B cell (primary cell): Measurements from ENCODE around the gene DNAH2. TPM values are rescaled to one million over a fixed set of nuclear protein-coding genes. Genes with fewer than 3 reads are reported as not detected.

Experiments used
- ATAC-seq: fragments of 200-7000 bp; cut with Tn5 transposase; one replicate; pipeline ENCODE4 v1.10.0; 2021; ENCODE audit warnings: low read depth, mild to moderate bottlenecking, moderate number of reproducible peaks, moderate library complexity
- CTCF ChIA-PET: fragments of 350-600 bp; sonication (Branson Sonifier 250); formaldehyde crosslinking; loops from one replicate; lab custom pipeline; 2021; ENCODE audit warnings: antibody characterized with exemption, inconsistent platforms; lab: Charles Lee
- POLR2A ChIA-PET: fragments of 350-600 bp; sonication (Branson Sonifier 250); formaldehyde crosslinking; loops from one replicate; lab custom pipeline; 2021; ENCODE audit warnings: antibody characterized with exemption; lab: Charles Lee
- DNase-seq: peaks from one replicate; pipeline ENCODE4 v3.0.0; 2013
- H2AFZ ChIP-seq: 2 replicates; pipeline ENCODE4 v1.6.1; 2012; ENCODE audit warnings: mild to moderate bottlenecking, low read depth, low read length; ENCODE audit not compliant: insufficient read depth, poor library complexity, severe bottlenecking
- H3K27ac ChIP-seq, 2 donors: 1 replicate in 1 of 2; 2 replicates in 1 of 2; pipeline ENCODE4 v1.5.1; 2012 to 2013; ENCODE audit warnings: low read length in 2 of 2, mild to moderate bottlenecking in 2 of 2, moderate library complexity in 1 of 2
- H3K27me3 ChIP-seq, 4 experiments: fragments of 200-600 bp in 1 of 4; sonication (generic) in 1 of 4; replicated peaks in 1 of 4; 1 replicate in 2 of 4; 2 replicates in 2 of 4; pipeline versions ENCODE4 v1.6.1 to v1.7.0; 2013 to 2016; ENCODE audit warnings: low read length in 3 of 4, mild to moderate bottlenecking in 2 of 4, mixed read lengths in 1 of 4, moderate library complexity in 1 of 4; ENCODE audit not compliant: insufficient read depth in 4 of 4, control insufficient read depth in 3 of 4; ENCODE audit errors: control extremely low read depth in 1 of 4
- H3K36me3 ChIP-seq, 2 experiments: replicated peaks in 1 of 2; 1 replicate in 1 of 2; 2 replicates in 1 of 2; pipeline versions ENCODE4 v1.6.1 to v1.7.1; 2013; ENCODE audit warnings: low read length in 1 of 2; ENCODE audit not compliant: insufficient read depth in 2 of 2, control insufficient read depth in 1 of 2; ENCODE audit errors: control extremely low read depth in 1 of 2, extremely low read depth in 1 of 2
- H3K4me1 ChIP-seq, 2 donors: fragments of 200-600 bp in 1 of 2; sonication (generic) in 1 of 2; 1 replicate in 1 of 2; 2 replicates in 1 of 2; pipeline versions ENCODE4 v1.5.1 to v1.6.1; 2013 to 2017; ENCODE audit warnings: low read length in 2 of 2; ENCODE audit not compliant: control insufficient read depth in 2 of 2, insufficient read depth in 2 of 2
- H3K4me2 ChIP-seq: replicated peaks from 2 replicates; pipeline ENCODE3; 2012; ENCODE audit warnings: mild to moderate bottlenecking, low read depth, low read length; ENCODE audit not compliant: poor library complexity, severe bottlenecking
- H3K4me3 ChIP-seq, 5 experiments: fragments of 200-600 bp in 1 of 5; sonication (generic) in 1 of 5; 1 replicate in 3 of 5; 2 replicates in 2 of 5; pipeline versions ENCODE4 v1.5.1 to v1.7.0; 2011 to 2016; ENCODE audit warnings: low read length in 4 of 5, mild to moderate bottlenecking in 4 of 5, low read depth in 2 of 5, control low read depth in 1 of 5, moderate library complexity in 1 of 5; ENCODE audit not compliant: insufficient read depth in 1 of 5; ENCODE audit errors: control extremely low read depth in 1 of 5, extremely low read depth in 1 of 5
- H3K79me2 ChIP-seq: fragments of 200-600 bp; sonication (generic); one replicate; pipeline ENCODE4 v1.6.0; 2016; ENCODE audit warnings: low read length; ENCODE audit not compliant: control insufficient read depth, insufficient read depth
- H3K9ac ChIP-seq: fragments of 200-600 bp; sonication (generic); 2 replicates; pipeline ENCODE4 v1.6.1; 2017; ENCODE audit warnings: mild to moderate bottlenecking, low read length, moderate library complexity
- H3K9me3 ChIP-seq, 3 donors: one replicate each; pipeline versions ENCODE4 v1.6.1 to v1.7.1; 2013; ENCODE audit warnings: low read length in 2 of 3; ENCODE audit not compliant: control insufficient read depth in 2 of 3, insufficient read depth in 1 of 3; ENCODE audit errors: control extremely low read depth in 1 of 3
- H4K20me1 ChIP-seq: 2 replicates; pipeline ENCODE4 v1.6.0; 2012; ENCODE audit warnings: mild to moderate bottlenecking, low read length; ENCODE audit not compliant: insufficient read depth, control insufficient read depth, poor library complexity, severe bottlenecking
- H3K27ac Mint-ChIP-seq: one replicate; pipeline ENCODE4 v1.8.0; 2021; ENCODE audit warnings: mixed read lengths
- H3K27me3 Mint-ChIP-seq: one replicate; pipeline ENCODE4 v1.8.0; 2021; ENCODE audit warnings: mixed read lengths
- H3K4me1 Mint-ChIP-seq: one replicate; pipeline ENCODE4 v1.8.0; 2021; ENCODE audit warnings: mixed read lengths
- H3K4me3 Mint-ChIP-seq: one replicate; pipeline ENCODE4 v1.8.0; 2021; ENCODE audit warnings: mixed read lengths
- H3K9me3 Mint-ChIP-seq: one replicate; pipeline ENCODE4 v1.8.0; 2022; ENCODE audit warnings: mixed read lengths; ENCODE audit not compliant: insufficient read depth
- CTCF ChIP-seq: fragments of 200-600 bp; IDR thresholded peaks from one replicate; pipeline ENCODE4 v1.8.0; 2022; ENCODE audit warnings: antibody characterized with exemption, mild to moderate bottlenecking
- EZH2 ChIP-seq: IDR thresholded peaks from 2 replicates; pipeline ENCODE4 v1.6.1; 2012; ENCODE audit warnings: borderline replicate concordance, low read depth, mild to moderate bottlenecking, moderate library complexity, low read length; ENCODE audit not compliant: insufficient read depth, poor library complexity, severe bottlenecking
- WGBS: methylation state at CpG from one replicate; pipeline ENCODE4 v1.1.5; 2013; ENCODE audit warnings: missing lambda C conversion rate; ENCODE audit not compliant: insufficient coverage; 5-methylcytosine and 5-hydroxymethylcytosine counted together
- intact Hi-C: fragments of 100-400 bp; cut with micrococcal nuclease; formaldehyde crosslinking; loops from one replicate; pipeline ENCODE4 v1.10.0; 2022
- polyA plus RNA-seq: library from polyadenylated mRNA; depleted of rRNA; stranded (reverse); fragments of >200 nt; gene quantifications from 2 replicates; pipeline ENCODE4 v1.2.3, GENCODE V29; 2012
- total RNA-seq, 2 donors: library from RNA; stranded (reverse); fragments of 120-200 nt in 1 of 2; gene quantifications; 1 replicate in 1 of 2; 2 replicates in 1 of 2; pipeline versions ENCODE4 v1.2.3 to v1.2.4, GENCODE V29; 2013 to 2022

The DNAH2 gene
- total and polyA plus RNA-seq, 2 donors (not counting 1 experiment from before 2014, with no cell fraction given), result 0.03 TPM; not detected in 1

DNA sequence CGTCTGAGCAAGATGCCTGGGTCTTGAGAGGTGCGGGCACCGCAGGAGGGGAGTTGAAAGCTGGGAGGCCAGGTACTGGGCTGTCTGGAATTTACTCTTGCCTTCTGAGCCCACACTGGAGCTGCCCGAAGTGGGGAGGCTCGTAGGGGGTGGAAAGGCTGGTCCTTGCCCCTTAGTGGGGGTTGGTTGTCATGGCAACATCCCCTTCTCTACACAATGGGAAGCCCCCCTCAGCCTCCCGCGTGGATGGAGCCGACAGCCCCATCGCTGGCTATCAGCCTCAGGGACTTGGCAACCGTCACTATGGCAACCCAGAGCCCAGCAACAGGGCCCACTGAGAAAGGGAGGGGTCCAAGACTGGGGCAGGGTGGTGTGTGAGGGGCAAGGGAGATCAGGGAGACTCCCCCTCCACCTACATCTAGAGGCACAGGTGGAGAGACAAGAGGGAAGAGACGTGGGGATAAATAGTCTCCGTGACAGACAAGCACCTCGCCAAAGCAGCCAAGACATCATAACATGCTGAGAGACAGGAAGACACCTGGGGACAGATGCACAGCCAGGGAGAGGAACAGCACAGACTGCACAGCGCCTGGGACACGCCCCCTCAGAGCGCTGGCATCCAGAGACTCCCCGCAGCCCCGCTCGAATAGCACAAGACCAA, 5.3 kb upstream of the DNAH2 start:
- DNase-seq, result no peak
- no peak for ATAC-seq
- H3K36me3 ChIP-seq, result no peaks in the 10 kb centered on the region

More for the DNA sequence above, 5.3 kb upstream of the DNAH2 start:
- Histone ChIP-seq H3K9ac (no peak overlapping the region), H3K4me3 (no peak overlapping the region), H3K27ac (no peak overlapping the region), H3K27me3 (peaks cover 0 to 69% (median 25%) of the 10 kb centered on the region in 4 experiments), H3K4me2 (no peak overlapping the region), H3K9me3 (peaks cover 0 to 3% (median 0%) of the 10 kb centered on the region in 3 donors), H2AFZ (no peak overlapping the region), H4K20me1 (no peaks in the 10 kb centered on the region), H3K4me1 (peaks cover 15 to 23% of the 10 kb centered on the region in 2 donors), H3K79me2 (no peaks in the 10 kb centered on the region)
- TF ChIP-seq EZH2, result no peak
- TF ChIP-seq CTCF, result no peak
- H3K27ac Mint-ChIP-seq, result no peak overlapping the region
- no peak overlapping the region for H3K4me3 Mint-ChIP-seq
- ChIA-PET CTCF (interaction anchor here (0.6 kb wide), 1 partner anchor 43 kb away, joined by 4 read pairs; no protein-coding TSS in a partner anchor), POLR2A (no interaction called here)
- intact Hi-C loops, result no loop called here
- no peaks in the 10 kb centered on the region for H3K9me3 Mint-ChIP-seq
- H3K27me3 Mint-ChIP-seq, result peaks cover 68% of the 10 kb centered on the region
- 39% methylated on average over 3 of the region's 19 CpGs for WGBS
- H3K4me1 Mint-ChIP-seq, result peaks cover 22% of the 10 kb centered on the region
